Stimulated activated CD4-positive, alpha-beta T cell treated with anti-CD3 and anti-CD28 coated beads, Interleukin-12 subunit alpha, Interleukin-12 subunit beta, amount 100 ng/mL, for 24 hours (primary cell): Measurements from ENCODE around the gene DROSHA.

Experiments
- DNase-seq, 2 experiments: peaks; one replicate each; pipeline ENCODE4 v3.0.0-alpha.2; 2020; ENCODE audit warnings: low read depth in 2 of 2

Gene DROSHA

GRCh38 chr5:31530541-31531265 lies 1.2 kb downstream of the DROSHA start:
- no peak for DNase-seq

- no peak for DNase-seq
Measured at GRCh38 chr5:31523041-31523440, 8.9 kb downstream of the DROSHA start.

GRCh38 chr5:31516802-31517201 lies 15.1 kb downstream of the DROSHA start:
- DNase-seq: no peak

- DNase-seq: no peak
Measured at GRCh38 chr5:31511305-31511704, 20.6 kb downstream of the DROSHA start.

- DNase-seq: no peak
Measured at GRCh38 chr5:31504529-31504928, 27.4 kb downstream of the DROSHA start.

- DNase-seq: no peak
Measured at GRCh38 chr5:31502506-31502905, 29.4 kb downstream of the DROSHA start.

- no peak for DNase-seq
Measured at GRCh38 chr5:31500256-31500655, 31.6 kb downstream of the DROSHA start.

GRCh38 chr5:31496891-31497290 lies 35.0 kb downstream of the DROSHA start:
- DNase-seq: no peak

GRCh38 chr5:31496301-31496700 lies 35.6 kb downstream of the DROSHA start:
- DNase-seq: no peak

- DNase-seq: no peak
Measured at GRCh38 chr5:31495336-31495735, 36.6 kb downstream of the DROSHA start.

GRCh38 chr5:31492869-31493268 lies 39.0 kb downstream of the DROSHA start:
- no peak for DNase-seq

- no peak for DNase-seq
Measured at GRCh38 chr5:31487506-31487905, 44.4 kb downstream of the DROSHA start.

- DNase-seq: no peak
Measured at GRCh38 chr5:31486441-31486840, 45.5 kb downstream of the DROSHA start.

- no peak for DNase-seq
Measured at GRCh38 chr5:31485376-31486207, 46.3 kb downstream of the DROSHA start.

GRCh38 chr5:31481531-31482165 lies 50.2 kb downstream of the DROSHA start:
- no peak for DNase-seq

GRCh38 chr5:31479706-31480105 lies 52.2 kb downstream of the DROSHA start:
- no peak for DNase-seq

- DNase-seq: no peak
Measured at GRCh38 chr5:31478901-31479300, 53.0 kb downstream of the DROSHA start.

GRCh38 chr5:31477971-31478370 lies 53.9 kb downstream of the DROSHA start:
- no peak for DNase-seq

- no peak for DNase-seq
Measured at GRCh38 chr5:31477516-31477915, 54.4 kb downstream of the DROSHA start.

- no peak for DNase-seq
Measured at GRCh38 chr5:31476738-31477141, 55.2 kb downstream of the DROSHA start.

- DNase-seq: no peak
Measured at GRCh38 chr5:31471916-31472315, 60.0 kb downstream of the DROSHA start.

GRCh38 chr5:31471040-31471439 lies 60.9 kb downstream of the DROSHA start:
- no peak for DNase-seq

- DNase-seq: no peak
Measured at GRCh38 chr5:31470608-31471007, 61.3 kb downstream of the DROSHA start.
